HepG2 (cell line): ENCODE measurements around the gene DCT. TPM values are rescaled to one million over a fixed set of nuclear protein-coding genes. Genes with fewer than 3 reads are reported as not detected.

Experiments
- ATAC-seq: fragments of 200-7000 bp; cut with Tn5 transposase; 3 replicates; pipeline ENCODE4 v1.9.1; 2020; ENCODE audit warnings: mild to moderate bottlenecking, moderate library complexity
- BruUV-seq: library from RNA; stranded (reverse); fragments of 400-500 nt; replicated peaks from 2 replicates; lab custom pipeline; 2021; lab: Mats Ljungman, UMichigan
- CTCF ChIA-PET: fragments of 300-600 bp; formaldehyde crosslinking; extraction: SDS; loops from one replicate; lab custom pipeline; 2021; ENCODE audit warnings: low total read pairs, inconsistent platforms, low intra/inter-chr PET ratio; lab: Yijun Ruan, JAX
- POLR2A ChIA-PET: fragments of 350-600 bp; sonication (Branson Sonifier 250); formaldehyde crosslinking; loops from one replicate; lab custom pipeline; 2020; ENCODE audit warnings: antibody characterized with exemption, inconsistent platforms; lab: Yijun Ruan, JAX
- DNase-seq: peaks from one replicate; pipeline ENCODE4 v3.0.0-alpha.2; 2015; ENCODE audit warnings: low spot score
- FAIRE-seq: peaks from 3 replicates; lab custom pipeline; 2011; peaks lifted over from hg19 to GRCh38; lab: Jason Lieb, UNC
- H2AFZ ChIP-seq: one replicate; pipeline ENCODE4 v1.6.1; 2011; ENCODE audit warnings: low read length, inconsistent platforms
- H3K27ac ChIP-seq: fragments of 300-600 bp; 3 replicates; pipeline ENCODE4 v1.8.0; 2011; ENCODE audit warnings: mixed run types, mild to moderate bottlenecking, mixed read lengths, low read length, inconsistent platforms; ENCODE audit not compliant: insufficient read depth; ENCODE audit errors: extremely low read length
- H3K27me3 ChIP-seq, 2 experiments: fragments of 200-600 bp in 1 of 2; 2 replicates in 1 of 2; 3 replicates in 1 of 2; pipeline versions ENCODE4 v1.6.0 to v1.8.0; 2011; ENCODE audit warnings: low read length in 2 of 2, mild to moderate bottlenecking in 2 of 2, moderate library complexity in 2 of 2, inconsistent platforms in 1 of 2; ENCODE audit not compliant: insufficient read depth in 2 of 2, control insufficient read depth in 1 of 2
- H3K36me3 ChIP-seq, 2 experiments: fragments of 200-600 bp in 1 of 2; replicated peaks in 1 of 2; 2 replicates in 1 of 2; 3 replicates in 1 of 2; pipeline versions ENCODE4 v1.5.1 to v1.8.0; 2011; ENCODE audit warnings: low read length in 2 of 2, inconsistent platforms in 1 of 2; ENCODE audit not compliant: insufficient read depth in 2 of 2, control insufficient read depth in 1 of 2
- H3K4me1 ChIP-seq: 2 replicates; pipeline ENCODE4 v1.5.1; 2012; ENCODE audit warnings: low read length, inconsistent platforms; ENCODE audit not compliant: insufficient read depth
- H3K4me2 ChIP-seq: 2 replicates; pipeline ENCODE4 v1.6.0; 2011; ENCODE audit warnings: low read depth, low read length, inconsistent platforms
- H3K4me3 ChIP-seq, 3 experiments: fragments of 200-600 bp in 1 of 3; sonication (generic), shearing (Covaris generic) in 1 of 3; replicated peaks in 1 of 3; 2 replicates each; pipeline ENCODE4 v1.5.1; 2011 to 2016; ENCODE audit warnings: low read length in 3 of 3, inconsistent platforms in 2 of 3, low read depth in 2 of 3, mild to moderate bottlenecking in 2 of 3, control low read depth in 1 of 3, mixed read lengths in 1 of 3; ENCODE audit not compliant: insufficient read depth in 1 of 3
- H3K79me2 ChIP-seq: one replicate; pipeline ENCODE4 v1.6.1; 2011; ENCODE audit warnings: low read length, inconsistent platforms; ENCODE audit not compliant: insufficient read depth
- H3K9ac ChIP-seq: 2 replicates; pipeline ENCODE4 v1.6.0; 2011; ENCODE audit warnings: mild to moderate bottlenecking, low read depth, low read length, inconsistent platforms; ENCODE audit not compliant: insufficient read depth
- H3K9me3 ChIP-seq: 2 replicates; pipeline ENCODE4 v1.5.1; 2012; ENCODE audit warnings: mild to moderate bottlenecking, low read length
- H4K20me1 ChIP-seq: 2 replicates; pipeline ENCODE4 v1.6.0; 2011; ENCODE audit warnings: inconsistent platforms, mild to moderate bottlenecking, low read length, moderate library complexity; ENCODE audit not compliant: insufficient read depth
- KLF6 ChIP-seq: IDR thresholded peaks from 2 replicates; pipeline ENCODE4 v1.8.0; 2016; ENCODE audit warnings: missing biosample characterization, missing genetic modification reagents
- STAG1 ChIP-seq: sonication (generic); formaldehyde crosslinking; IDR thresholded peaks from 2 replicates; pipeline ENCODE4 v1.4.0; 2020; ENCODE audit warnings: missing genetic modification reagents
- ZNF512 ChIP-seq: sonication (generic); formaldehyde crosslinking; IDR thresholded peaks from 2 replicates; pipeline ENCODE4 v1.4.0; 2020; ENCODE audit warnings: mild to moderate bottlenecking, missing genetic modification reagents
- ZNF619 ChIP-seq: sonication (generic); formaldehyde crosslinking; IDR thresholded peaks from 2 replicates; pipeline ENCODE4 v1.4.0; 2020; ENCODE audit warnings: mild to moderate bottlenecking, missing genetic modification reagents
- ZNF773 ChIP-seq: sonication (generic); formaldehyde crosslinking; IDR thresholded peaks from 2 replicates; pipeline ENCODE4 v1.4.0; 2020; ENCODE audit warnings: missing genetic modification reagents, borderline replicate concordance
- ZXDC ChIP-seq: sonication (generic); formaldehyde crosslinking; IDR thresholded peaks from 2 replicates; pipeline ENCODE4 v1.5.0; 2020; ENCODE audit warnings: mild to moderate bottlenecking, missing genetic modification reagents
- WGBS: methylation state at CpG from one replicate; pipeline ENCODE4 v1.1.6; 2017; ENCODE audit warnings: low lambda C conversion rate; 5-methylcytosine and 5-hydroxymethylcytosine counted together
- in situ Hi-C: cut with HindIII; loops from 2 replicates; pipeline ENCODE4 v1.10.0; 2017; ENCODE audit warnings: low pct_unique_long_range_greater_than_20kb; ENCODE audit not compliant: extremely low pct_ligation_motif_present
- intact Hi-C: fragments of 100-400 bp; cut with micrococcal nuclease; formaldehyde crosslinking; loops from one replicate; pipeline ENCODE4 v1.10.0; 2022; ENCODE audit not compliant: unreplicated experiment
- polyA plus RNA-seq, 8 experiments: library from polyadenylated mRNA; depleted of rRNA in 3 of 8; stranded (reverse) in 7 of 8; unstranded in 1 of 8; fragments of >200 nt; fragmentation: Illumina TruSeq in 4 of 8; extraction: Trizol in 4 of 8; gene quantifications; 2 replicates each; pipeline versions ENCODE4 v1.2.1 to v1.2.3, GENCODE V29; 2011 to 2016; ENCODE audit warnings: low read depth in 4 of 8, missing spikeins in 1 of 8, mixed read lengths in 1 of 8; ENCODE audit not compliant: insufficient read depth in 1 of 8
- total RNA-seq, 5 experiments: library from RNA; depleted of rRNA; stranded (reverse); fragments of >200 nt; fragmentation: Illumina TruSeq; extraction: Trizol; gene quantifications; 2 replicates each; pipeline ENCODE4 v1.2.3, GENCODE V29; 2016; ENCODE audit warnings: low read depth in 1 of 5

DCT gene
- total and polyA plus RNA-seq, 2 of the 13 experiments (the other 11 are each of a cell fraction or from before 2014, with no cell fraction given), result not detected

- no peak for TF ChIP-seq ZXDC (CRISPR knock-in tag)
- TF ChIP-seq ZNF619, result no peak
- TF ChIP-seq ZNF512 (CRISPR knock-in tag), result no peak
- no peak for TF ChIP-seq ZNF773 (CRISPR knock-in tag)
Measured at GRCh38 chr13:94431987-94432386, 47.5 kb downstream of the DCT start (continued).

DNA sequence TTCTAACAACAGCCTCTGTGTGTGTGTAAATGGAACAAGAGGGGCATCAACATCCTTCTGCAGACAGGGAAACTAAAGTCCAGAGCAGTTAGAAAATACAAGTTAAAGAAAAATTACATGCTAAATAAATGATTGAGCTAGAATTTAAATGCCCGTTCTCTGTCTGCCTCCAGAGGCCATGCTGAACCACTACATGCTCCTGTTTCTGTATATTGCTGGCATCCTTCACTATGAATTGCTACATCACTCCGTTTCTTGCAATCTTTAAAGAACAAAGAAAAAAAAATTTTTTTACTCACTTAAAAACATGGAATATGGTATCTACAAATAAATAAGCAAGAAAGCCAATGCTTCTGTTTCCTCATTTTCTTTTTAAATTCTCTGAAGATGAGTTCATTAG, 47.9 kb downstream of the DCT start:
- ChIA-PET POLR2A (no interaction called here), CTCF (no interaction called here)
- H3K27ac ChIP-seq, result no peak overlapping the region
- no peaks in the 10 kb centered on the region for H3K36me3 ChIP-seq
- H3K4me2 ChIP-seq, result no peak overlapping the region
- H3K79me2 ChIP-seq, result no peaks in the 10 kb centered on the region
- H3K27me3 ChIP-seq, result peaks cover 0 to 11% of the 10 kb centered on the region in 2 experiments; a peak in 3 of 5 replicates
- in situ Hi-C loops (no loop called here), intact Hi-C loops (no loop called here)
- ATAC-seq (no peak), FAIRE-seq (no peak), DNase-seq (no peak)
- no peaks in the 10 kb centered on the region for H4K20me1 ChIP-seq
- H3K4me3 ChIP-seq, result no peak overlapping the region
- no peak overlapping the region for H3K9ac ChIP-seq
- 38% methylated on average over 2 of the region's 2 CpGs for WGBS
- BruUV-seq, result no TSS peak
- no peak for TF ChIP-seq KLF6 (CRISPR knock-in tag)
- TF ChIP-seq STAG1 (CRISPR knock-in tag), result peak; percentile 18; the same call in 1 of the 2 replicates
- peaks cover 15% of the 10 kb centered on the region for H3K4me1 ChIP-seq
- H3K9me3 ChIP-seq, result no peaks in the 10 kb centered on the region
- H2AFZ ChIP-seq, result no peak overlapping the region
